Liver (tissue), 9 donors: Measurements from ENCODE around the gene COL11A2. TPM values are rescaled to one million over a fixed set of nuclear protein-coding genes. Genes with fewer than 3 reads are reported as not detected.
A peak's percentile ranks its signal among the peaks of the same experiment; 100 is the strongest.

Source experiments
- DNase-seq: peaks from one replicate; pipeline ENCODE4 v3.0.0-alpha.2; 2017; ENCODE audit warnings: low spot score
- H3K27ac ChIP-seq, 2 donors: one replicate each; pipeline ENCODE4 v1.7.0; 2013; ENCODE audit warnings: inconsistent platforms in 2 of 2, low read length in 2 of 2, control low read depth in 1 of 2, low read depth in 1 of 2, mild to moderate bottlenecking in 1 of 2
- H3K27me3 ChIP-seq, 4 donors: one replicate each; pipeline versions ENCODE4 v1.6.1 to v1.7.0; 2013; ENCODE audit warnings: low read length in 3 of 4, inconsistent platforms in 1 of 4, mild to moderate bottlenecking in 1 of 4, moderate library complexity in 1 of 4; ENCODE audit not compliant: control insufficient read depth in 4 of 4, insufficient read depth in 4 of 4
- H3K36me3 ChIP-seq, 4 donors: one replicate each; pipeline versions ENCODE4 v1.6.1 to v1.7.0; 2013; ENCODE audit warnings: low read length in 3 of 4, mild to moderate bottlenecking in 3 of 4, low read depth in 1 of 4, moderate library complexity in 1 of 4; ENCODE audit not compliant: control insufficient read depth in 4 of 4, insufficient read depth in 3 of 4
- H3K4me1 ChIP-seq, 4 donors: one replicate each; pipeline versions ENCODE4 v1.6.1 to v1.7.0; 2013; ENCODE audit warnings: low read length in 3 of 4, mild to moderate bottlenecking in 3 of 4, moderate library complexity in 1 of 4; ENCODE audit not compliant: control insufficient read depth in 4 of 4, insufficient read depth in 4 of 4
- H3K4me3 ChIP-seq, 3 donors: one replicate each; pipeline versions ENCODE4 v1.6.1 to v1.7.0; 2013; ENCODE audit warnings: low read length in 3 of 3, control low read depth in 1 of 3, low read depth in 1 of 3, mild to moderate bottlenecking in 1 of 3
- H3K9ac ChIP-seq, 2 donors: one replicate each; pipeline ENCODE4 v1.7.0; 2013; ENCODE audit warnings: low read length in 2 of 2, mild to moderate bottlenecking in 2 of 2, moderate library complexity in 2 of 2, control low read depth in 1 of 2, low read depth in 1 of 2
- H3K9me3 ChIP-seq, 4 donors: one replicate each; pipeline versions ENCODE4 v1.6.1 to v1.7.0; 2013; ENCODE audit warnings: low read length in 3 of 4; ENCODE audit not compliant: control insufficient read depth in 4 of 4
- FOXA1 ChIP-seq: IDR thresholded peaks from 2 replicates; pipeline ENCODE4 v1.6.1; 2016; ENCODE audit warnings: antibody characterized with exemption
- FOXA2 ChIP-seq: IDR thresholded peaks from 2 replicates; pipeline ENCODE4 v1.6.1; 2016; ENCODE audit warnings: antibody characterized with exemption
- GABPA ChIP-seq, 2 donors: IDR thresholded peaks in 1 of 2; conservative IDR thresholded peaks in 1 of 2; 2 replicates each; pipeline ENCODE4 v1.6.1; 2016; ENCODE audit warnings: antibody characterized with exemption in 2 of 2, mild to moderate bottlenecking in 1 of 2, moderate library complexity in 1 of 2
- HNF4A ChIP-seq, 2 donors: conservative IDR thresholded peaks; 2 replicates each; pipeline ENCODE4 v1.6.1; 2016; ENCODE audit warnings: antibody characterized with exemption in 2 of 2, mild to moderate bottlenecking in 2 of 2
- JUND ChIP-seq, 2 donors: IDR thresholded peaks; 2 replicates each; pipeline ENCODE4 v1.6.1; 2016; ENCODE audit warnings: antibody characterized with exemption in 2 of 2
- NR2F2 ChIP-seq: IDR thresholded peaks from 2 replicates; pipeline ENCODE4 v1.6.1; 2016; ENCODE audit warnings: antibody characterized with exemption
- REST ChIP-seq: IDR thresholded peaks from 2 replicates; pipeline ENCODE4 v1.6.1; 2016; ENCODE audit warnings: antibody characterized with exemption, mild to moderate bottlenecking
- RXRA ChIP-seq, 2 donors: IDR thresholded peaks; 2 replicates each; pipeline ENCODE4 v1.6.1; 2017 to 2018; ENCODE audit warnings: antibody characterized with exemption in 2 of 2, mild to moderate bottlenecking in 1 of 2
- ZBTB33 ChIP-seq: IDR thresholded peaks from 2 replicates; pipeline ENCODE4 v1.6.1; 2016; ENCODE audit warnings: antibody characterized with exemption
- WGBS: extraction: QIAGEN DNeasy Blood & Tissue Kit; methylation state at CpG from one replicate; pipeline ENCODE4 v1.1.7; 2013; 5-methylcytosine and 5-hydroxymethylcytosine counted together
- polyA plus RNA-seq, 2 donors: library from polyadenylated mRNA; stranded (reverse) in 1 of 2; unstranded in 1 of 2; fragments of 200-250 nt in 1 of 2; fragments of >200 nt in 1 of 2; fragmentation: Nextera tagmentation in 1 of 2; extraction: Ambion mirVana in 1 of 2; gene quantifications; one replicate each; pipeline versions ENCODE4 v1.2.1 to v1.2.3, GENCODE V29; 2013 to 2015
- total RNA-seq, 2 donors: library from RNA; depleted of rRNA; stranded (reverse); fragments of >200 nt; gene quantifications; one replicate each; pipeline ENCODE4 v1.2.3, GENCODE V29; 2014
- TF ChIP-seq, protein P1 (sequence below): IDR thresholded peaks from 2 replicates; pipeline ENCODE4 v1.6.1; 2016; ENCODE audit warnings: antibody characterized with exemption
- donor health status: healthy.
- donor health status: healthy.
- donor health status: healthy.
- donor health status: healthy.
- donor health status: healthy.

Gene COL11A2
- total and polyA plus RNA-seq, 4 donors: 0.15 to 0.59 (median 0.27) TPM

- no peaks in the 10 kb centered on the region for H3K9me3 ChIP-seq
- no peaks in the 10 kb centered on the region for H3K27me3 ChIP-seq
- H3K36me3 ChIP-seq: peaks cover 0 to 31% (median 24%) of the 10 kb centered on the region in 4 donors
- peak; percentile 9 for TF ChIP-seq REST
- TF ChIP-seq, protein P1, sequence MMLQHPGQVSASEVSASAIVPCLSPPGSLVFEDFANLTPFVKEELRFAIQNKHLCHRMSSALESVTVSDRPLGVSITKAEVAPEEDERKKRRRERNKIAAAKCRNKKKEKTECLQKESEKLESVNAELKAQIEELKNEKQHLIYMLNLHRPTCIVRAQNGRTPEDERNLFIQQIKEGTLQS: no peak
- TF ChIP-seq RXRA (IDR thresholded peaks at IDR 0.05): no peak
- no peak for TF ChIP-seq HNF4A (conservative IDR thresholded peaks at IDR 0.05)
- no peak for DNase-seq
- peak overlapping the region in 1 of 3 donors; percentile 21 for H3K4me3 ChIP-seq
- H3K4me1 ChIP-seq: peaks cover 2 to 34% (median 21%) of the 10 kb centered on the region in 4 donors
- H3K27ac ChIP-seq: no peak overlapping the region
- H3K9ac ChIP-seq: no peak overlapping the region
- 8% methylated on average over 71 of the region's 72 CpGs for WGBS
Measured at GRCh38 chr6:33192671-33193602, 670 bp upstream of the COL11A2 start.

DNA sequence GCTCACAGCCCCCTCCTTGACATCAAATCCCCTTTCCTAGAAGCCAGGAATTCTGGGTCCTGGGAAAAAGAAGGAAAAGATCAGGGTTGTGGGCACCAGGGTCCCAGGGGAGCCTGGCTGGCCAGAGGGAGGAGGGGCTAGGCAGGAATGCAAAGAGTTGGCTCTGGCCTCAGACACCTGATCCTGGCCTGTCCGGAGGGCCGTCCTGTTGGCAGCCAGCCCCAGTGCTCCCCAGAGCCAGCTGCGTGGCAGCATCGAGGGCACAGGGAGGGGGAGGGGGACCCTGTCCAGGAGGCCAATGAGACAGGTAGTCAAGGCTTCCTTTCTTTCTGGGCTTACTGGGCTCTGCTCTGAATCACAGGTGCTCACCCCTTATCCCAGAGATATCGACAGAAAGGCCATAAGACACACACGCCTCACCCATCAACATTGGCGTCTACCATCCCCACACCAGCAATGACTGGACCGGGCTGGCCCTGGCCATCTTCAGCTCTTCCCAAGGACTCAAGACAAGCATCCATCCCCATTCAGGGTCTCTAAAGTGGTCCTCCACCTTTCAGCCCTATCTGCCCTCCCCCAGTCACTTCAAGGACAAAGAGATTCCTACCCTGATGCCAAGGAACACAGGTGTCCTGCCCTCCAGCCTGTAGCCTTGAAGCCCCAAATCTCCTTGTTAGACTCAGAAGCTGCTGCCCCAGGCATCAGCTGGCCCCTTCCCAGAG lies 723 bp downstream of the COL11A2 start:
- Histone ChIP-seq H3K36me3 (peaks cover 0 to 24% (median 19%) of the 10 kb centered on the region in 4 donors), H3K4me1 (peaks cover 0 to 24% (median 11%) of the 10 kb centered on the region in 4 donors), H3K9ac (peak overlapping the region in 1 of 2 donors; percentile 16), H3K4me3 (no peak overlapping the region), H3K9me3 (no peaks in the 10 kb centered on the region), H3K27ac (no peak overlapping the region), H3K27me3 (no peaks in the 10 kb centered on the region)
- WGBS: 45% methylated on average over 8 of the region's 8 CpGs
- TF ChIP-seq JUND (IDR thresholded peaks at IDR 0.05): no peak
- TF ChIP-seq NR2F2: no peak
- no peak for TF ChIP-seq FOXA1
- no peak for TF ChIP-seq ZBTB33
- TF ChIP-seq FOXA2: no peak
- no peak for TF ChIP-seq GABPA (IDR thresholded peaks at IDR 0.05 in 1 of 2, conservative IDR thresholded peaks at IDR 0.05 in 1 of 2)
- DNase-seq: no peak
